HS-5 (cell line): ENCODE results near the gene ACOT11.

Experiments
- DNase-seq: peaks from one replicate; pipeline ENCODE4 v3.0.0-alpha.2; 2012; ENCODE audit warnings: low read depth

Gene ACOT11

GRCh38 chr1:54537611-54538010, 10.4 kb upstream of the ACOT11 start:
- no peak for DNase-seq

DNA sequence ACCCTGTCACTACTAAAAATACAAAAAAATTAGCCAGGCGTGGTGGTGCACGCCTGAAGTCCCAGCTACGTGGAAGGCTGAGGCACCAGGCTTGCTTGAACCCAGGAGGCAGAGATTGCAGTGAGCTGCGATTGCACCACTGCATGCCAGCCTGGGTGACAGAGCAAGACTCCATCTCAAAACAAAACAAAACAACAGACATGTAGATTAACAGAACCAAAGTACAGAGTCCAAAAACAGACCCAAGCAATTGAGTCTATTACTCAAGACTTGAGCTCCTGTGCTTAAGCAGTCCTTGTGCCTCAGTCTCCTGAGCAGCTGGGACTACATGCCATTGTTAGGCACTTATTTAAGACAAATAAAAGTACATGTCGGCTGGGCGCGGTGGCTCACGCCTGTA, 9.5 kb upstream of the ACOT11 start:
- DNase-seq: no peak

GRCh38 chr1:54540582-54541295, 7.3 kb upstream of the ACOT11 start:
- no peak for DNase-seq

DNA sequence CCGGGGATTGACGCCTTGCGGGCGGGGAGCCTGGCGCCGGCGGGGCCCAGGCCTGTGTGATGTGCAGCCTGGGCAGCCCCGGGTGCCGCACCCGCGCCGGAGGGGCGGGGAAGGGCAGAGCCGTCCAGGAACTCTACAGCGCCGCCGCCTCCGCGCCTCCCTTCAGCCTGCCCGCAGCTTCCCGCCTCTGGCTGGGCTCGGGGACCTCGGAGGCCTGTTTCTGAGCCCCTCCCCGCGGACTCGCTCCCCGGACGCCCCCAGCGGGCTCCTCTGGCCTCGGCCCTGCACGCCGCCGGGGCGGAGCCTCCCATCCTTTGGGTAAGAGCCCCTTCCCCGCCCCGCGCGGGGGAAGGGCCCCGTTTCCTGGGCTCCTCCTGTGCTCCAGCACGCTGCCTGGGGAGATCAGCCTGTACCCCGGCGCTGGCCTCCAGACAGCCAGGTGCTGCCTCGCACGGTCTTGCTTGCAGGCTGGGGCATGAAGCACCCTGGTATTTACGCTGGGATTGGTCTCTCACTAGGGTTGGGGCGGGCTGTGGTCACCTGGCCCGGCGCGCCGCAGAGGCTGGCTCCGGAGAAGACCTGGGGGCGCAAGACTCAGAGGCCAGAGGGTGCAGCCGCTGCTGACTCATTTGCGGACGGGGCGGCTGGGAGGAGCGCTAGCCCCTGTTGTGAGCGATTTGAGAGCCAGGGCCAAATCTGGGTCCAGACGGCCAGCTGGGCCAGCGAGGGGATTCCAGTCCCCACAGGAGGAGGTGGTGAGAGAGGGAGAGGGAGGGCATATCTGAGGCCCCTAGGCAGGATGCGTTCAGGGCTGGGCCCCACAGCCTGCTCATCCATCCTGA, 5.7 kb upstream of the ACOT11 start:
- DNase-seq: no peak

DNA sequence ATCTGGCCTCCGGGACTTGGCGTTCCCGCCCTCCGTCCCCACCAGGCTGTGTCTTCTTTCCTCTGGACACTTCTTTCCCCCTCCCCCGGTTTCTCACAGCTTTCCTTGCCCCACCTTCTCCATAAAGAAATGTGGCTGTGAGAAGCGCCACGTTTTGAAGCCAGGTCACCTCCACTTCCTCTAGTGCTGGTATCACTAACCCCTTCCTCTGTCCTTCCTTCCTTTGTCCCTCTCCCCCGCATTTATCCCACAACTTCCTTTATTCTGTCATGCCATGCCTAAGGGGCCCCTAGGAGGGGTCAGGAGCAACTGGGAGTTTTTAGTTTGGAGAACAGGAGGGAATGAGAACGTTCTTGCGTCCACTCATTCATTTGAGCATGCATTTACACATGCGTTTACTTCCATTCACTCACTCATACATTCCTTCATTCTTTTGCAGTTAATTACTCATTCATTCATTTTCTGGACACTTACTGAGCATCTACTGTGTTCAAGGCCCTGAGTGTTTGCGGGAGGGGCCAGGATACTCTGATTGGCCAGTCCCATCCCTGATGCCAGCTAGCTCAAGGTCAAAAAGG, 5.0 kb upstream of the ACOT11 start:
- no peak for DNase-seq

GRCh38 chr1:54543729-54544496, 4.1 kb upstream of the ACOT11 start:
- DNase-seq: no peak

DNA sequence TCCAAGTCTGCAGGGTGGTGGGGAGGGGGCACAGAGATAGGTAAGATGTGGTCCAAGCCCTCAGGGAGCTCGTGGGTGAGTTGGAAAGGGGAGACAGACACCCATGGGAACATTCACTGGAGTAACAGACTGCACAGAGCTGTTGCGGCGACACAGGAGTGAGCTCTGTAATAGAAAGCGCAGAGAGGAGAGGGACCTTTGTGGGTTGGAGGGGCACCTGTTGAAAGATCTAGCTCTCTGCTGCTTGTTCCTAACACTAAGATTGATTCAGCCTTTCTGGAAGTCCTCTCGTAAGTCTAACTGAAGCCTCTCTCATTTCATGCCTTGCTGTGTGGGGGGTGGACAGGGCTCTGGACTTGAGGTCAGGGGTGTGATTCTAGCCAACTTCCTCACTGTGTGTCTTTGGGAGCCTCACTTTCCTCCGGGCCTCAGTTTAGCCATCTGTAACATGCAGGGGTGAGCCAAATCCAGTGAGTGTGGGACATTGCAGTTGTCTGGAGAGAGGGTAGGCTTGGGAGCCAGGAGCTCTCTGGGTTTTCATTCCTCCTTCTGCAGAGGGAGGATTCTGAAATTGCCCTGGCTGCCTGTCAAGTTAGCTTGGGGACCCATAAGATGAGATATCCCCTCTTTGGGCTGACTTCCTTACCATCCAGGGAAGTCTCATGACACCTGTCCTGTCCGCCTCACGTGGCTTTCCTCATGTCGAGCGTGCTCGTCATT, 2.0 kb upstream of the ACOT11 start:
- DNase-seq: no peak

GRCh38 chr1:54546651-54547401, 1.2 kb upstream of the ACOT11 start:
- no peak for DNase-seq

DNA sequence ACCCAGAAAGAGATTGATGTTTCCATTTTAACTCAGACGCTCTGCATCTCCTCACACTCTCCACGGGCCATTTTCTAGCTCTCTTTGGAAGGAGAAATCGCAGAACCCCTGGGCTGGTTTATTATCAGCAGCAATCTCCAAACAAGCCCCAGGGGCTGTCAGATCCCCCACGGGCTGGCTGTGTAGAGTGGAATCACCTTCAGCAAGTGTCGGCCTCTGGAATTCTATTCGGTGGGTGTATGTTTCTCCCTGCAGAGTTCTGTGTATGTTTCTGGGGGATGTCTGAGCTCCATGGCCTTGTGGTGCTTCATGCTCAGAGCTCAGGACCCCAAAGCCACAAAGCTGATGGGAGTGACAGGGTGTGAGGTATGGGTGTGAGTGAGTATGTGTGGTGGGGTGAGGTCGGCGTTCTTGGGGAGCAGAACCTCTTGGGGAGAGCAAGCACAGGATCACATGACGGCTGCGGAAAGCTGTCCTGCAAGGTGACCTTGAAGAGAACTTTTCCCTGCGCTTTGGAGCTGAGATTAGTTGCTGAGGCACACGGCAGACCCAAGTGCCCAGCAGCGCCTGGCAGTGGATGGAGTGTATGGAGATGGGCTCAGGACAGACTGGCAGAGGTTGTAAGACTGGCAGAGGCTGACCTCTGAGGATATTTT, 489 bp downstream of the ACOT11 start:
- no peak for DNase-seq

DNA sequence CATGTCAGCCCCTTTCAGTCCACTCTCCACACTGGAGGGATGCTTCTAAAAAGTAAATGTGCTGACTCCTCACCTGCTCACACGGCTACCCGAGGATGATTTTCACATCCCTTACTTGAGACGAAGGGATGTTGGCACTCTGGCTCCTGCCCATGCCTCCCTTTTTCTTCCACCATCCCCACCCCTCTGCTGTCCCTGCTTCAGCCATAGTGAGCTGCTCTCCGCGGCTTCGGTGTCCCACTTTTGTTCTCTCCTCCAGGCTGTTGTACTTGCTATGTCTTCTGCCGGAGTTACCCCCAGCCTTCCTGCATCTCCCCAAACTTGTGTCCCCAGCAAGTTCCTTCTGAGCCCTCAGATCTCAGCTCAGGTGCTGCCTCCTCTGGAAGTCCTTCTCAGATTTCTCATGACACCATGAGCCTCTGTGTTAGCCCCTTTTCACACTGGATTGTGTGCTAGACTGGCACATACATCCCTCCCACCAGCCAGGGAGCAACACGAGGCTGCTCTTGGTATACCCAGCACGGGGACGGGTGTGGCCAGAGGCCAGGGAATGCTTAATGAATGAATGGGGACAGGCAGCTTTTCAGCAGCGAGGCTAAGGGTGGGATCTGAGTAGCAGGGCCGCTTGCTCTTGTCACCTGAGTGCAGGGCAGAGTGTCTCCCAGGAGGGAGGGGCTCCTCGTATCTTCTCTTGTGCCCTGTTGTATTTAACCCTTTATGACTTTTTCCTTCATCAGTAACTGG, 1.3 kb downstream of the ACOT11 start:
- DNase-seq: no peak

DNA sequence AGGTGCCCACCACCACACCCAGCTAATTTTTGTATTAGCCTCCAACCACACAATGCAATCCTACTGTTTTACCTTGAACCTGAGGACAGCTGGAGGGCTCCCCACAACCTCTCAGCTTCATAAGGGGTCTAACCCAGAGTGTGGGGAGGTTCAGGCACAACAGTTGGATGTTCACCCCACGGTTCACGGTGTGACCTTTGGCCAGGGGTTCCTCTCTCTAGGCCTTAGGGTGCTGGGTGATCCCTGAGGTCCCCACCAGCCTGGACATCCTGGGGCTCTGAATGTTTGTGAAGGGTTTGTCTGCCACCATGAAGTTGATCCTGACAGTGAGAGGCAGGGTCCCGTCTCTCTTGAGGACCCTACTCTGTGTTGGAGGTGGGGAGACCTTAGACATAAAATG, 3.9 kb downstream of the ACOT11 start:
- no peak for DNase-seq

DNA sequence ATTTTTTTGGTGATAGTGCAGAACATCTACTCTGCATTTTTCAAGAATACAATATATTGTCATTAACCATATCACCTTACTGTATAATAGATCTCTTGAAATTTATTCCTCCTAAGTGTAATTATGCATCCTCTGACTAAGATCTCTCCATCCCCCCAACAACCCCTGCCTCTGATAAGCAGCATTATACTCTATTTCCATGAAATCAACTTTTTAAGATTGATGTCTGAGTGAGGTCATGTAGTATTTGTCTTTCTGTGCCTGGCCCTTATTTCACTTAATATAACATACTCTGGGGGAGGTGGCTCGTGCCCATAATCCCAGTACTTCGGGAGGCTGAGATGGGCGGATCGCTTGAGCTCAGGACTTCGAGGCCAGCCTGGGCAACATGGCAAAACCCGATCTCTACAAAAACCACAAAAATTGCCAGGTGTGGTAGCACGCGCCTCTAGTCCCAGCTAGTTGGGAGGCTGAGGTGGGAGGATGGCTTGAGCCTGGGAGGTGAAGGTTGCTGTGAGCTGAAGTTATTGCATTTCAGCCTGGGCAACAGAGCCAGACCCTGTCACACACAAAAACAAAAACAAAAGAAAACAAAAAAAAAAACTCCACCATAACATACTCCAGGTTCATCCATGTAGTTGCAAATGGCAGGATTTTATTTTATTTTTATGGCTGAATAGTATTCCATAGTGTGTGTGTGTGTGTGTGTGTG, 5.7 kb downstream of the ACOT11 start:
- no peak for DNase-seq

DNA sequence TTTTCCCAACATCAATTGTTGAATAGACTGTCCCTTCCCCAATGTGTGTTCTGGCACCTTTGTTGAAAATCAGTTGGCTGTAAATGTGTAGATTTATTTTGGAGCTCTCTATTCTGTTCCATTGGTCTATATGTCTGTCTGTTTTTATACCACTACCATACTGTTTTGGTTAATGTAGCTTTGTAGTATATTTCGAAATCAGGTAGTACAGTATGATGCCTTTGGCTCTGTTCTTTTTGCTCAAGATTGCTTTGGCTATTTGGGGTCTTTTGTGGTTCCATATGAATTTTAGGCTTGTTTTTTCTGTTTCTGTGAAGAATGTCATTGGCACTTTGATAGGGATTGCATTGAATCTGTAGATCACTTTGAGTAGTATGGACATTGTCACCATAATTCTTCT, 8.1 kb downstream of the ACOT11 start:
- DNase-seq: no peak

DNA sequence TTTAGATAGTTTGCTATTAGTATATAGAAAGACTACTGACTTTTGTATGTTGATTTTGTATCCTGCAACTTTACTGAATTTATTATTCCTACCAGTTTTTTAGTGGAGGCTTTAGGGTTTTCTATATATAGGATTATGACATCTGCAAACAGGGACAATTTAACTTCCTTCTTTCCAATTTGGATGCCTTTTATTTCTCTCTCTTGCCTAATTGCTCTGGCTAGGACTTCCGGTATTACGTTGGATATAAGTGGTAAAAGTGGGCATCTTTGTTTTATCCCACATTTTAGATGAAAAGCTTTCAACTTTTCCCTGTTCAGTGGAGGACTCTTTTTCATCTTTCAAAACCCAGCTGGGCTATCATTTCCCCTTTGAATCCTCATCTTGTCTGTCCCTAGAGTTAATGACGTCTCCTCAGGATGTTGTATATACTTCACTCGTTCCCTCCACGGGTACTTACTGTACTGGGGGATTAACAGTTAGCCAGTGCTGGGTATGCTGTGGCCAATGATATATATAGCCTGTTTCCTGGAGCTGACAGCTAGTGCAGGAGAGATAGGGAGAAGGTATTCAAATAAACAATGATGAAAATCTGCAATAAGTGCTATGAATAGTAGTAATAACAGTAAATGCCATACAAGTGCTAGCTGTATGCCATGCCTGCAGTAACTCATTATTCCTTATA, 9.8 kb downstream of the ACOT11 start:
- DNase-seq: no peak

DNA sequence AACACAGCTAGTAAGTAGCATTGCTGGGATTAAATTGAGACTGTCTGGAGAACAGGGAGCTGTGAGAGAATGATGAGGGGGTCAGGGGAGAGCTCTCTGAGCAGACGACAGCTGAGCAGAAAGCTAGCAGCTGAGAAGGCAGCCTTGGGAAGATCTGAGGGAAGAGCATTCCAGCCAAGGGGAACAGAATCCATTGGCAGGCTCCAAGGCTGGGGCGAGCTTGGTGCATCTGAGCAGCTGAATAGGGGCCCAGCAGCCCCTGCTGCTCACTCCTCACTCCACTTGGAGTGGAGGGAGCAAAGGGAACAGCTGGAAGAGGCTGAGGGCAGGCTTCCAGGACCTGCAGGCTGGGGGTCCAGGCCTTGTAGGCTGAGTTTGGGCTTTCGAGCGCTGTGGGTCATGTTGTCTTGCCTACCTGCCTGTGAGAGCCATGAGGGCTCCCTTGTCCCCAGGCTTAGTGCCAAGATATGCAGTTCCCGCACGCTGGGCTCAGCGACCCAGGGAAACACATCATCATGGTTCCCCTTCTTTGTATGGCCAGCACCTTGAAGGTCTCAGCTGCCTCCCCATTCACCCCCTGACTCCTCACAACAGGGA, 10.5 kb downstream of the ACOT11 start:
- DNase-seq: no peak

DNA sequence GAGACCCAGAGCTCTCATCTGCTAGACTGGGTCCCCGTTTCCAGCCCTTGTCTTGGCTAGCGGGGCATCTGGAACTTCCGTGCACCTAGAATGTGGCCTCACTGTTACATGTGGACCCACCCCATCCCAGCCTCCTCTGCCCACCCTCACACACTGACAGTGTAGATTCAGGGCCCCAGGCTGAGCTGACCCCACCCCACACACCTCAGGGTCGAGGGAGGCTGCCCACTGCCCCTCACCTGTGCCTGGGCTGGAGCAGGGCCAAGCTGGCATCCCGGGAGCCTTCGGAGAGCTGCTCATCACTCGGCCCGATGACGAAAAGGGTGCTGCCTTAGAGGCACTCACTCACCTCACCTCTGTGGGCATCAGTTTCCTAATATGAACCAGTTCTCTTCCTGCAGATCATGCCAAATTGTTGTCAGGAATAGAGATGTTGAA, 11.1 kb downstream of the ACOT11 start:
- DNase-seq: no peak

DNA sequence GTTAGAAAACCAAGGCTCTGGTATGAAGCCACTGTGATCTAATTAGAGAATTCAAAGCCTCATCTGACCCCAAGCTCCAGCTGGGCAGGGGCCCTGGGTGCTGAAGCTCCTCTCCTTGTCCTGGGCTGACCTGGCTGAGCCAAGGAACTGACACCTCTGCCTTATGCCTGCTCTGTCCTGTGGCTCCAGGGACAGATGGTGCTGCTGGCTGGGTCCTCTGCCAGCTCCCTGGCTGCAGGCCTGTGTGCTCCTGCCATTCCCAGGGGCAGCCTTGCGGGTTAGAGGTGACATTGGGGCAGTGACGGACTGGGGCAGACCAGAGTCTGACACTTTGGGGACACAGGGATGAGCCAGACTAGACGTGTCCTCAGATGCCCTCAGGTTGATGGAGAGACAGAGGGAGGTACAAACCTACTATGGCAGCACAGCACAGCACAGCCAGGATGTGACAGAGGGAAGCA, 11.8 kb downstream of the ACOT11 start:
- DNase-seq: no peak
